SK-N-SH (cell line): ENCODE measurements around the gene KCNK15. TPM values are rescaled to one million over a fixed set of nuclear protein-coding genes. Genes with fewer than 3 reads are reported as not detected.
A peak's percentile ranks its signal among the peaks of the same experiment; 100 is the strongest.

ENCODE experiments used
- CTCF ChIA-PET: fragments of 300-600, 350-600 bp; formaldehyde crosslinking; extraction: SDS; loops from one replicate; lab custom pipeline; 2021; lab: Yijun Ruan, JAX
- POLR2A ChIA-PET: fragments of 350-600 bp; sonication (Branson Sonifier 250); formaldehyde crosslinking; extraction: SDS; loops from one replicate; lab custom pipeline; 2020; ENCODE audit warnings: antibody characterized with exemption, inconsistent platforms; lab: Yijun Ruan, JAX
- DNase-seq: peaks from one replicate; pipeline ENCODE4 v3.0.0; 2012
- H2AFZ ChIP-seq: fragments of 200-600 bp; sonication (generic); 2 replicates; pipeline ENCODE4 v1.8.1; 2016; ENCODE audit warnings: antibody characterized with exemption, mild to moderate bottlenecking, low read depth
- H3F3A ChIP-seq: fragments of 200-600 bp; sonication (generic); replicated peaks from 2 replicates; pipeline ENCODE3; 2016; ENCODE audit warnings: antibody characterized with exemption, mild to moderate bottlenecking; ENCODE audit not compliant: insufficient read depth
- H3K27ac ChIP-seq, 2 experiments: fragments of 200-500 bp in 1 of 2; fragments of 200-600 bp in 1 of 2; sonication (Bioruptor generic) in 1 of 2; sonication (generic), shearing (Covaris generic) in 1 of 2; 2 replicates each; pipeline versions ENCODE4 v1.5.1 to v1.6.1; 2014 to 2016; ENCODE audit warnings: low read depth in 2 of 2, inconsistent platforms in 1 of 2, low read length in 1 of 2, mild to moderate bottlenecking in 1 of 2, mixed read lengths in 1 of 2
- H3K27me3 ChIP-seq: fragments of 200-600 bp; sonication (generic), shearing (Covaris generic); 2 replicates; pipeline ENCODE4 v1.6.1; 2016; ENCODE audit warnings: mixed run types; ENCODE audit not compliant: insufficient read depth
- H3K36me3 ChIP-seq, 2 experiments: fragments of 200-500 bp in 1 of 2; fragments of 200-600 bp in 1 of 2; sonication (Bioruptor generic) in 1 of 2; sonication (generic) in 1 of 2; replicated peaks in 1 of 2; 2 replicates each; pipeline versions ENCODE3 to v1.5.1; 2014 to 2016; ENCODE audit warnings: low read length in 1 of 2, mild to moderate bottlenecking in 1 of 2; ENCODE audit not compliant: insufficient read depth in 2 of 2, control insufficient read depth in 1 of 2
- H3K4me1 ChIP-seq, 2 experiments: fragments of 200-500 bp in 1 of 2; fragments of 200-600 bp in 1 of 2; sonication (Bioruptor generic) in 1 of 2; sonication (generic), shearing (Covaris generic) in 1 of 2; 2 replicates each; pipeline versions ENCODE4 v1.5.1 to v1.6.1; 2014 to 2016; ENCODE audit warnings: low read depth in 1 of 2, low read length in 1 of 2, mixed run types in 1 of 2; ENCODE audit not compliant: insufficient read depth in 2 of 2, control insufficient read depth in 1 of 2
- H3K4me2 ChIP-seq: fragments of 200-600 bp; sonication (generic), shearing (Covaris generic); 2 replicates; pipeline ENCODE4 v1.6.1; 2017; ENCODE audit warnings: mixed run types
- H3K4me3 ChIP-seq, 2 experiments: fragments of 200-500 bp in 1 of 2; fragments of 200-600 bp in 1 of 2; sonication (Bioruptor generic) in 1 of 2; sonication (generic), shearing (Covaris generic) in 1 of 2; 2 replicates each; pipeline versions ENCODE4 v1.5.1 to v1.8.1; 2014 to 2016; ENCODE audit warnings: low read depth in 2 of 2, inconsistent platforms in 1 of 2, low read length in 1 of 2, mild to moderate bottlenecking in 1 of 2, mixed read lengths in 1 of 2, moderate library complexity in 1 of 2
- H3K79me2 ChIP-seq: fragments of 200-600 bp; sonication (generic); 2 replicates; pipeline ENCODE4 v1.8.1; 2017; ENCODE audit warnings: mild to moderate bottlenecking; ENCODE audit not compliant: insufficient read depth
- H3K9ac ChIP-seq: fragments of 200-600 bp; sonication (generic); 2 replicates; pipeline ENCODE4 v1.6.1; 2017; ENCODE audit warnings: mixed run types
- H3K9me2 ChIP-seq: fragments of 200-600 bp; sonication (generic); 2 replicates; pipeline ENCODE4 v1.6.1; 2017; ENCODE audit warnings: mixed run types
- H3K9me3 ChIP-seq: fragments of 200-600 bp; sonication (generic); 2 replicates; pipeline ENCODE4 v1.6.1; 2017; ENCODE audit warnings: mixed run types, mild to moderate bottlenecking, moderate library complexity
- H4K20me1 ChIP-seq: fragments of 200-600 bp; sonication (generic); 2 replicates; pipeline ENCODE4 v1.6.1; 2017; ENCODE audit warnings: mild to moderate bottlenecking, mixed run types; ENCODE audit not compliant: insufficient read depth
- ELF1 ChIP-seq: IDR thresholded peaks from 2 replicates; pipeline ENCODE4 v1.4.0; 2012
- FOXJ3 ChIP-seq: sonication (generic); formaldehyde crosslinking; IDR thresholded peaks from 2 replicates; pipeline ENCODE4 v1.5.1; 2020; ENCODE audit warnings: mild to moderate bottlenecking, missing genetic modification reagents
- FOXM1 ChIP-seq: IDR thresholded peaks from 2 replicates; pipeline ENCODE4 v1.4.0; 2012; ENCODE audit warnings: low read depth, mild to moderate bottlenecking
- GABPA ChIP-seq: IDR thresholded peaks from 2 replicates; pipeline ENCODE4 v1.4.0; 2012; ENCODE audit warnings: low read depth, mild to moderate bottlenecking
- MXI1 ChIP-seq: IDR thresholded peaks from 2 replicates; pipeline ENCODE4 v1.6.1; 2012; ENCODE audit warnings: mild to moderate bottlenecking, low read depth, low read length, improper control_type of control experiment
- NRF1 ChIP-seq: IDR thresholded peaks from 2 replicates; pipeline ENCODE4 v1.6.1; 2012; ENCODE audit warnings: low read depth, mild to moderate bottlenecking, low read length
- SIN3A ChIP-seq: IDR thresholded peaks from 2 replicates; pipeline ENCODE4 v1.6.1; 2012; ENCODE audit warnings: low read depth, mild to moderate bottlenecking, low read length, moderate library complexity, borderline replicate concordance
- YY1 ChIP-seq: IDR thresholded peaks from 2 replicates; pipeline ENCODE4 v1.4.0; 2012; ENCODE audit warnings: low read depth, mild to moderate bottlenecking
- WGBS: methylation state at CpG from one replicate; pipeline ENCODE4 v1.1.6; 2017; ENCODE audit warnings: low lambda C conversion rate; 5-methylcytosine and 5-hydroxymethylcytosine counted together
- polyA plus RNA-seq, 3 experiments: library from polyadenylated mRNA; depleted of rRNA; stranded (reverse); fragments of >200 nt; gene quantifications; 2 replicates each; pipeline ENCODE4 v1.2.3, GENCODE V29; 2012
- TF ChIP-seq, protein P1 (sequence below): fragments of 150-350 bp; IDR thresholded peaks from 2 replicates; pipeline ENCODE4 v1.6.1; 2017; ENCODE audit warnings: antibody characterized with exemption, low read length, low read depth, borderline replicate concordance
- TF ChIP-seq, protein P2 (sequence below): IDR thresholded peaks from 2 replicates; pipeline ENCODE4 v1.4.0; 2012; ENCODE audit warnings: low read depth, borderline replicate concordance
- TF ChIP-seq, protein P3 (sequence below): IDR thresholded peaks from 2 replicates; pipeline ENCODE4 v1.4.0; 2012; ENCODE audit warnings: low read depth
- TF ChIP-seq, protein P4 (sequence below): fragments of 200-600 bp; sonication (generic); IDR thresholded peaks from 2 replicates; pipeline ENCODE4 v1.6.1; 2017; ENCODE audit warnings: antibody characterized with exemption, mild to moderate bottlenecking, moderate library complexity
- TF ChIP-seq, protein P5 (sequence below): IDR thresholded peaks from 2 replicates; pipeline ENCODE4 v1.4.0; 2012; ENCODE audit warnings: low read depth, borderline replicate concordance

The KCNK15 gene
- polyA plus RNA-seq, 1 of the 3 experiments (the other 2 are of a cell fraction): 0.02 TPM

DNA sequence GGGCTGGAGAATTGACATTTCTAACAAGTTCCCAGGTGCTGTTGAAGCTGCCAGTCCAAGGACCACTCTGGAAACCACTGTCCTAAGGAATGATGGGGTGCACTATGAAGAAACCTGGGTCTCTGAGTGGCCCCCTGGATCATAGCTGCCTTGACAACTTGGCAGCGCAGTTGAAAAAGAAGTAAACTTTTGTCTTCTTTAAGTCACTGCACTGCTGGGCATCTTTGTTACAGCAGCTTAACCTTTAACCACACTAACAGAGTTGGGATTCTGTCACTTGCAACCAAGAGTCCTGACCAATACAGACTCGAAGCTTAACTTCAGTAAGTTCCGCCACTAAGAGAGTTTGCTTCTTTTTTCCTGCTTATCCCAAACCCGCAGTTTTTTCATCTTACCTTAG is 8.5 kb upstream of the KCNK15 start:
- POLR2A ChIA-PET: no interaction called here
- CTCF ChIA-PET: interaction anchor here (1.2 to 4.7 kb wide), 4 partner anchors 10 to 81 kb away, joined by 3 to 63 read pairs (median 6); no protein-coding TSS in a partner anchor

DNA sequence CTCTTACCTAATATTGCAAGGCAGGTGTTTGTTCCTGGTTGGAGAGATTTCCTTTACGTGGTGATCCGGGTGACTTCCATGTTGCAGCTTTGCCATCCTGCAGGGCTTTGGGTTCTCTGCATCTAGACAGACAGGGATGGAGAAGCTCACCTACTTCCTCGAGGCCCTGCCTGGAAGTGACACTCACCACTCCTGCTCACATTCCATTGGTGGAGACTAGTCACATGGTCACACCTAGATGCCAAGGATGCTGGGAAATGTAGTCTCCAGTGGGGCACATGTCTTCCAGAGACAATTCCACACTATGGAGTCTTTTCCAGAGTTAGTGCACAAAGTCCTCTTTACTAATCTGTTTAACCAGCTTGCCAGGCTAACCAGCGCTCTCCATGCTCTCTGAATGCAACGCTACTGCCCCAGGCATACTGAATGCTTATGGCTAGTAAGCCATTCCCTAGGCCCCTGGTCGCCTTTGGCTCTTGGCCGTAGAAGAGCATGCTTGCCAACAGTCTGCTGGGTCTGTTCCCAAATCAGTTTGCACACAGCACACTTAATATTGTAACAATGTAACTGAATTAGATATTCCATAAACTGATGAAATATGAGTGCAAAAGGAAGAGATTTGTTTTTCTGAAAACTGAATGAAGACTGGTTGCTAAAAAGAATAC is 6.7 kb upstream of the KCNK15 start:
- Histone ChIP-seq H4K20me1 (no peaks in the 10 kb centered on the region), H3K4me3 (peak overlapping the region in 1 of 2 experiments; percentile 40; a peak in 2 of 4 replicates), H3K9ac (no peak overlapping the region), H3K79me2 (no peaks in the 10 kb centered on the region), H3K9me2 (no peaks in the 10 kb centered on the region), H3F3A (no peaks in the 10 kb centered on the region), H3K9me3 (no peaks in the 10 kb centered on the region), H2AFZ (no peak overlapping the region), H3K4me2 (no peak overlapping the region), H3K36me3 (no peaks in the 10 kb centered on the region), H3K4me1 (peaks cover 0 to 29% of the 10 kb centered on the region in 2 experiments; a peak in 2 of 4 replicates), H3K27ac (peak overlapping the region in 1 of 2 experiments; percentile 62; a peak in 2 of 4 replicates), H3K27me3 (peaks cover 8% of the 10 kb centered on the region; the same call in 1 of the 2 replicates)
- TF ChIP-seq MXI1 (peak; percentile 46; the same call in 1 of the 2 replicates), SIN3A (no peak), NRF1 (no peak), GABPA (peak; percentile 21; the same call in 1 of the 2 replicates), ELF1 (peak; percentile 82)
- TF ChIP-seq, protein P1, sequence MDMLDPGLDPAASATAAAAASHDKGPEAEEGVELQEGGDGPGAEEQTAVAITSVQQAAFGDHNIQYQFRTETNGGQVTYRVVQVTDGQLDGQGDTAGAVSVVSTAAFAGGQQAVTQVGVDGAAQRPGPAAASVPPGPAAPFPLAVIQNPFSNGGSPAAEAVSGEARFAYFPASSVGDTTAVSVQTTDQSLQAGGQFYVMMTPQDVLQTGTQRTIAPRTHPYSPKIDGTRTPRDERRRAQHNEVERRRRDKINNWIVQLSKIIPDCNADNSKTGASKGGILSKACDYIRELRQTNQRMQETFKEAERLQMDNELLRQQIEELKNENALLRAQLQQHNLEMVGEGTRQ: peak; percentile 73
- TF ChIP-seq, protein P2, sequence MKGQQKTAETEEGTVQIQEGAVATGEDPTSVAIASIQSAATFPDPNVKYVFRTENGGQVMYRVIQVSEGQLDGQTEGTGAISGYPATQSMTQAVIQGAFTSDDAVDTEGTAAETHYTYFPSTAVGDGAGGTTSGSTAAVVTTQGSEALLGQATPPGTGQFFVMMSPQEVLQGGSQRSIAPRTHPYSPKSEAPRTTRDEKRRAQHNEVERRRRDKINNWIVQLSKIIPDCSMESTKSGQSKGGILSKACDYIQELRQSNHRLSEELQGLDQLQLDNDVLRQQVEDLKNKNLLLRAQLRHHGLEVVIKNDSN: peak; percentile 95
- ChIA-PET CTCF (interaction anchor here (1.0 to 4.7 kb wide), 6 partner anchors 9 to 128 kb away, joined by 3 to 63 read pairs (median 4); no protein-coding TSS in a partner anchor), POLR2A (no interaction called here)
- peak; percentile 88 for DNase-seq
- WGBS: 53% methylated on average over 7 of the region's 7 CpGs

More for the DNA sequence above, 8.5 kb upstream of the KCNK15 start:
- Histone ChIP-seq H4K20me1 (no peaks in the 10 kb centered on the region), H3K9me3 (no peaks in the 10 kb centered on the region), H3F3A (peaks cover under 1% of the 10 kb centered on the region), H3K27ac (no peak overlapping the region), H3K27me3 (peaks cover 8% of the 10 kb centered on the region; the same call in 1 of the 2 replicates), H3K79me2 (no peaks in the 10 kb centered on the region), H2AFZ (no peak overlapping the region), H3K4me1 (peaks cover 0 to 27% of the 10 kb centered on the region in 2 experiments; a peak in 2 of 4 replicates), H3K36me3 (no peaks in the 10 kb centered on the region), H3K4me3 (no peak overlapping the region), H3K4me2 (no peak overlapping the region), H3K9me2 (no peaks in the 10 kb centered on the region), H3K9ac (no peak overlapping the region)
- DNase-seq: no peak
- TF ChIP-seq, protein P3, sequence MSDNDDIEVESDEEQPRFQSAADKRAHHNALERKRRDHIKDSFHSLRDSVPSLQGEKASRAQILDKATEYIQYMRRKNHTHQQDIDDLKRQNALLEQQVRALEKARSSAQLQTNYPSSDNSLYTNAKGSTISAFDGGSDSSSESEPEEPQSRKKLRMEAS: no peak
- TF ChIP-seq FOXJ3 (CRISPR knock-in tag): no peak
- TF ChIP-seq, protein P4, sequence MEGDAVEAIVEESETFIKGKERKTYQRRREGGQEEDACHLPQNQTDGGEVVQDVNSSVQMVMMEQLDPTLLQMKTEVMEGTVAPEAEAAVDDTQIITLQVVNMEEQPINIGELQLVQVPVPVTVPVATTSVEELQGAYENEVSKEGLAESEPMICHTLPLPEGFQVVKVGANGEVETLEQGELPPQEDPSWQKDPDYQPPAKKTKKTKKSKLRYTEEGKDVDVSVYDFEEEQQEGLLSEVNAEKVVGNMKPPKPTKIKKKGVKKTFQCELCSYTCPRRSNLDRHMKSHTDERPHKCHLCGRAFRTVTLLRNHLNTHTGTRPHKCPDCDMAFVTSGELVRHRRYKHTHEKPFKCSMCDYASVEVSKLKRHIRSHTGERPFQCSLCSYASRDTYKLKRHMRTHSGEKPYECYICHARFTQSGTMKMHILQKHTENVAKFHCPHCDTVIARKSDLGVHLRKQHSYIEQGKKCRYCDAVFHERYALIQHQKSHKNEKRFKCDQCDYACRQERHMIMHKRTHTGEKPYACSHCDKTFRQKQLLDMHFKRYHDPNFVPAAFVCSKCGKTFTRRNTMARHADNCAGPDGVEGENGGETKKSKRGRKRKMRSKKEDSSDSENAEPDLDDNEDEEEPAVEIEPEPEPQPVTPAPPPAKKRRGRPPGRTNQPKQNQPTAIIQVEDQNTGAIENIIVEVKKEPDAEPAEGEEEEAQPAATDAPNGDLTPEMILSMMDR: no peak
- TF ChIP-seq YY1: no peak
- TF ChIP-seq FOXM1: no peak
- TF ChIP-seq, protein P5, sequence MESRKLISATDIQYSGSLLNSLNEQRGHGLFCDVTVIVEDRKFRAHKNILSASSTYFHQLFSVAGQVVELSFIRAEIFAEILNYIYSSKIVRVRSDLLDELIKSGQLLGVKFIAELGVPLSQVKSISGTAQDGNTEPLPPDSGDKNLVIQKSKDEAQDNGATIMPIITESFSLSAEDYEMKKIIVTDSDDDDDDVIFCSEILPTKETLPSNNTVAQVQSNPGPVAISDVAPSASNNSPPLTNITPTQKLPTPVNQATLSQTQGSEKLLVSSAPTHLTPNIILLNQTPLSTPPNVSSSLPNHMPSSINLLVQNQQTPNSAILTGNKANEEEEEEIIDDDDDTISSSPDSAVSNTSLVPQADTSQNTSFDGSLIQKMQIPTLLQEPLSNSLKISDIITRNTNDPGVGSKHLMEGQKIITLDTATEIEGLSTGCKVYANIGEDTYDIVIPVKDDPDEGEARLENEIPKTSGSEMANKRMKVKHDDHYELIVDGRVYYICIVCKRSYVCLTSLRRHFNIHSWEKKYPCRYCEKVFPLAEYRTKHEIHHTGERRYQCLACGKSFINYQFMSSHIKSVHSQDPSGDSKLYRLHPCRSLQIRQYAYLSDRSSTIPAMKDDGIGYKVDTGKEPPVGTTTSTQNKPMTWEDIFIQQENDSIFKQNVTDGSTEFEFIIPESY: no peak
- 94% methylated on average over 4 of the region's 4 CpGs for WGBS
